DND-41 (cell line): ENCODE measurements around the gene SLC3A2.

ENCODE experiments used
- EZH2 ChIP-seq: IDR thresholded peaks from 3 replicates; pipeline ENCODE4 v1.6.1; 2012; ENCODE audit warnings: borderline replicate concordance, low read depth, mild to moderate bottlenecking, moderate library complexity, low read length, inconsistent platforms; ENCODE audit not compliant: severe bottlenecking
- TF ChIP-seq, protein P1 (sequence below): IDR thresholded peaks from 2 replicates; pipeline ENCODE4 v1.5.1; 2012; ENCODE audit warnings: borderline replicate concordance, low read length, moderate library complexity, mild to moderate bottlenecking; ENCODE audit not compliant: poor library complexity, severe bottlenecking; ENCODE audit errors: extremely low read depth

DNA sequence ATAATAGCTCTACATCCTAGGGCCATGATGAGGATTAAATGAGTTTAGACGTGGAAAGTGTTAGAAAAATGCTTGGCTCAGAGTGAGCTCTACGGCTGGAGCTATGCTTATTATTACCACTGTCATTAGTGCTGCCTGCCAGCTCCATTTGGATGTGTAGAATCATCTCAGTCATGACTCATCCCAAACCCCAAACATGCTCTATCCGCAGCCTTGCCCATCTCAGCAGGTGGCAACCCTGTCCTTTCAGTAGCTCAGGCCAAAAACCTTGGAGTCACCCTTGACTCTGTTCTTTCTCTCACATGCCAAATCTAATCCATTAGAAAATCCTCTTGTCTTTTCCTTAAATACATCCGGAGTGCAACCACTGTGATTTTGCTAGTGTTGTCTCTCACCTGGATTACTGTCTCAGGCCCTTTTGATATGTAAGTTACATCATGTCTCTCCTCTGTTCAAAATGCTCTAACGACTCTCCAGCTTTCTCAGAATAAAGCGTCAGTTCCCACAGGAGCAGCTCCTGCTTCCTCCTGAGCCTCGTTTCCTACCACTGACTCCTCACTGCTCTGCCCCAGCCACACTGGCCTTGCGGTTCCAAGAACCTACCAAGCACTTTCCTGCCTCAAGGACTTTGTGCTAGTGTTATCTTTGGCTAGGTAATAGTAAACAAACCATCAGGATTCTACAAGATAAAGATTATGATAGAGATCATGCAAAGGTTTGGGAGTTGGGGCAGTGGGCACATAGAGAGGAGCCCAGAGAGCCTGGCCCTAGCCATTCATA is 51.0 kb downstream of the SLC3A2 start:
- TF ChIP-seq, protein P1, sequence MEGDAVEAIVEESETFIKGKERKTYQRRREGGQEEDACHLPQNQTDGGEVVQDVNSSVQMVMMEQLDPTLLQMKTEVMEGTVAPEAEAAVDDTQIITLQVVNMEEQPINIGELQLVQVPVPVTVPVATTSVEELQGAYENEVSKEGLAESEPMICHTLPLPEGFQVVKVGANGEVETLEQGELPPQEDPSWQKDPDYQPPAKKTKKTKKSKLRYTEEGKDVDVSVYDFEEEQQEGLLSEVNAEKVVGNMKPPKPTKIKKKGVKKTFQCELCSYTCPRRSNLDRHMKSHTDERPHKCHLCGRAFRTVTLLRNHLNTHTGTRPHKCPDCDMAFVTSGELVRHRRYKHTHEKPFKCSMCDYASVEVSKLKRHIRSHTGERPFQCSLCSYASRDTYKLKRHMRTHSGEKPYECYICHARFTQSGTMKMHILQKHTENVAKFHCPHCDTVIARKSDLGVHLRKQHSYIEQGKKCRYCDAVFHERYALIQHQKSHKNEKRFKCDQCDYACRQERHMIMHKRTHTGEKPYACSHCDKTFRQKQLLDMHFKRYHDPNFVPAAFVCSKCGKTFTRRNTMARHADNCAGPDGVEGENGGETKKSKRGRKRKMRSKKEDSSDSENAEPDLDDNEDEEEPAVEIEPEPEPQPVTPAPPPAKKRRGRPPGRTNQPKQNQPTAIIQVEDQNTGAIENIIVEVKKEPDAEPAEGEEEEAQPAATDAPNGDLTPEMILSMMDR = no peak
- TF ChIP-seq EZH2 = no peak
